Panc1 (cell line): ENCODE measurements around the gene ADGRL3.

Experiments used
- POLR2AphosphoS5 ChIP-seq: IDR thresholded peaks from 2 replicates; pipeline ENCODE4 v1.6.1; 2012; ENCODE audit warnings: mild to moderate bottlenecking, low read depth, low read length, moderate library complexity
- SIN3A ChIP-seq: IDR thresholded peaks from 2 replicates; pipeline ENCODE4 v1.6.1; 2012; ENCODE audit warnings: low read depth, mild to moderate bottlenecking, low read length, moderate library complexity, borderline replicate concordance; ENCODE audit not compliant: insufficient read depth
- TF ChIP-seq, protein P1 (sequence below): fragments of 450-650 bp; IDR thresholded peaks from 2 replicates; pipeline ENCODE4 v1.5.1; 2017; ENCODE audit warnings: mild to moderate bottlenecking
- TF ChIP-seq, protein P2 (sequence below), 2 experiments: IDR thresholded peaks; 2 replicates each; pipeline ENCODE4 v1.6.1; 2011 to 2012; ENCODE audit warnings: low read depth in 2 of 2, control low read depth in 1 of 2, low read length in 1 of 2, mild to moderate bottlenecking in 1 of 2, moderate library complexity in 1 of 2; ENCODE audit not compliant: insufficient read depth in 1 of 2

DNA sequence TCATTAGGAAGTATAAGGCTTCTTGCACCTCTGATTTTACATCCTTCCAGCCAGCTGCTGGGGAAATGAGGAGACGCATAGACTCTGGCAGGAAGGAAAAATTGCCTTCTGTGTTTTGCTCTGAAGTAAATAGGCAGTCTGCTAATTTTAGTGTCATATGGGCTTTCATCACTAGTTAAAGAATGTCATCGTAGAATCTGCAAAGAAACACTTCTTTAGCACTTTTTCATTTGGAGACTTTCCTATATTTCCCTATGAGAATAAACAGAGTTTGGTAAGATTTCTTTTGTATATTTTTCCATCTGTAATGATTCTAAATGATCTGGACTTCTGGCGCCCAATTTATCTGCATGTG is 3.3 kb downstream of the ADGRL3 start:
- TF ChIP-seq, protein P1, sequence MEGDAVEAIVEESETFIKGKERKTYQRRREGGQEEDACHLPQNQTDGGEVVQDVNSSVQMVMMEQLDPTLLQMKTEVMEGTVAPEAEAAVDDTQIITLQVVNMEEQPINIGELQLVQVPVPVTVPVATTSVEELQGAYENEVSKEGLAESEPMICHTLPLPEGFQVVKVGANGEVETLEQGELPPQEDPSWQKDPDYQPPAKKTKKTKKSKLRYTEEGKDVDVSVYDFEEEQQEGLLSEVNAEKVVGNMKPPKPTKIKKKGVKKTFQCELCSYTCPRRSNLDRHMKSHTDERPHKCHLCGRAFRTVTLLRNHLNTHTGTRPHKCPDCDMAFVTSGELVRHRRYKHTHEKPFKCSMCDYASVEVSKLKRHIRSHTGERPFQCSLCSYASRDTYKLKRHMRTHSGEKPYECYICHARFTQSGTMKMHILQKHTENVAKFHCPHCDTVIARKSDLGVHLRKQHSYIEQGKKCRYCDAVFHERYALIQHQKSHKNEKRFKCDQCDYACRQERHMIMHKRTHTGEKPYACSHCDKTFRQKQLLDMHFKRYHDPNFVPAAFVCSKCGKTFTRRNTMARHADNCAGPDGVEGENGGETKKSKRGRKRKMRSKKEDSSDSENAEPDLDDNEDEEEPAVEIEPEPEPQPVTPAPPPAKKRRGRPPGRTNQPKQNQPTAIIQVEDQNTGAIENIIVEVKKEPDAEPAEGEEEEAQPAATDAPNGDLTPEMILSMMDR: no peak
- TF ChIP-seq, protein P2, sequence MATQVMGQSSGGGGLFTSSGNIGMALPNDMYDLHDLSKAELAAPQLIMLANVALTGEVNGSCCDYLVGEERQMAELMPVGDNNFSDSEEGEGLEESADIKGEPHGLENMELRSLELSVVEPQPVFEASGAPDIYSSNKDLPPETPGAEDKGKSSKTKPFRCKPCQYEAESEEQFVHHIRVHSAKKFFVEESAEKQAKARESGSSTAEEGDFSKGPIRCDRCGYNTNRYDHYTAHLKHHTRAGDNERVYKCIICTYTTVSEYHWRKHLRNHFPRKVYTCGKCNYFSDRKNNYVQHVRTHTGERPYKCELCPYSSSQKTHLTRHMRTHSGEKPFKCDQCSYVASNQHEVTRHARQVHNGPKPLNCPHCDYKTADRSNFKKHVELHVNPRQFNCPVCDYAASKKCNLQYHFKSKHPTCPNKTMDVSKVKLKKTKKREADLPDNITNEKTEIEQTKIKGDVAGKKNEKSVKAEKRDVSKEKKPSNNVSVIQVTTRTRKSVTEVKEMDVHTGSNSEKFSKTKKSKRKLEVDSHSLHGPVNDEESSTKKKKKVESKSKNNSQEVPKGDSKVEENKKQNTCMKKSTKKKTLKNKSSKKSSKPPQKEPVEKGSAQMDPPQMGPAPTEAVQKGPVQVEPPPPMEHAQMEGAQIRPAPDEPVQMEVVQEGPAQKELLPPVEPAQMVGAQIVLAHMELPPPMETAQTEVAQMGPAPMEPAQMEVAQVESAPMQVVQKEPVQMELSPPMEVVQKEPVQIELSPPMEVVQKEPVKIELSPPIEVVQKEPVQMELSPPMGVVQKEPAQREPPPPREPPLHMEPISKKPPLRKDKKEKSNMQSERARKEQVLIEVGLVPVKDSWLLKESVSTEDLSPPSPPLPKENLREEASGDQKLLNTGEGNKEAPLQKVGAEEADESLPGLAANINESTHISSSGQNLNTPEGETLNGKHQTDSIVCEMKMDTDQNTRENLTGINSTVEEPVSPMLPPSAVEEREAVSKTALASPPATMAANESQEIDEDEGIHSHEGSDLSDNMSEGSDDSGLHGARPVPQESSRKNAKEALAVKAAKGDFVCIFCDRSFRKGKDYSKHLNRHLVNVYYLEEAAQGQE (IDR thresholded peaks at IDR 0.05; ENCODE audit: insufficient read depth in 1 of 2, low read depth in 2 of 2, low read length in 1 of 2): no peak
- TF ChIP-seq SIN3A: no peak
- TF ChIP-seq POLR2AphosphoS5: no peak
